SK-N-SH treated with all-trans-retinoic acid at 6 μM for 48 hours (cell line): ENCODE results near the gene TNFSF11.

Experiments
- ATAC-seq: fragments of 200-7000 bp; cut with Tn5 transposase; 3 replicates; pipeline ENCODE4 v1.9.1; 2020; ENCODE audit warnings: mild to moderate bottlenecking, moderate library complexity
- ARNTL ChIP-seq: fragments of 450-650 bp; formaldehyde crosslinking; IDR thresholded peaks from 2 replicates; pipeline ENCODE4 v1.5.0; 2020; ENCODE audit warnings: low read depth, mild to moderate bottlenecking, moderate library complexity, borderline replicate concordance
- BACH2 ChIP-seq: fragments of 250-450 bp; sonication (Bioruptor Pico); IDR thresholded peaks from 2 replicates; pipeline ENCODE4 v1.9.0; 2021; ENCODE audit warnings: mild to moderate bottlenecking, borderline replicate concordance
- CSDC2 ChIP-seq: fragments of 250-450 bp; sonication (Bioruptor Pico); IDR thresholded peaks from 2 replicates; pipeline ENCODE4 v1.5.0; 2020; ENCODE audit warnings: mild to moderate bottlenecking, moderate library complexity
- ESRRG ChIP-seq: fragments of 250-450 bp; sonication (Bioruptor Pico); IDR thresholded peaks from 2 replicates; pipeline ENCODE4 v1.6.1; 2021; ENCODE audit warnings: mild to moderate bottlenecking
- GLIS3 ChIP-seq: fragments of 250-450 bp; sonication (Bioruptor Pico); IDR thresholded peaks from 2 replicates; pipeline ENCODE4 v1.5.0; 2020; ENCODE audit warnings: mild to moderate bottlenecking, moderate library complexity
- ISL1 ChIP-seq: fragments of 250-450 bp; sonication (Bioruptor Pico); IDR thresholded peaks from 2 replicates; pipeline ENCODE4 v2.1.2; 2022; ENCODE audit warnings: mild to moderate bottlenecking, moderate library complexity
- OSR1 ChIP-seq: fragments of 250-450 bp; sonication (Bioruptor Pico); IDR thresholded peaks from 2 replicates; pipeline ENCODE4 v1.8.0; 2022; ENCODE audit warnings: moderate library complexity, mild to moderate bottlenecking, inconsistent platforms
- POU6F1 ChIP-seq: fragments of 250-450 bp; sonication (Bioruptor Pico); IDR thresholded peaks from 2 replicates; pipeline ENCODE4 v1.8.0; 2021; ENCODE audit warnings: low read depth, mild to moderate bottlenecking, moderate library complexity, borderline replicate concordance
- PPARA ChIP-seq: fragments of 250-450 bp; sonication (Bioruptor Pico); IDR thresholded peaks from 2 replicates; pipeline ENCODE4 v1.5.0; 2020; ENCODE audit warnings: mild to moderate bottlenecking, borderline replicate concordance
- RARB ChIP-seq: fragments of 250-450 bp; sonication (Bioruptor Pico); IDR thresholded peaks from 2 replicates; pipeline ENCODE4 v1.8.0; 2021; ENCODE audit warnings: mild to moderate bottlenecking, moderate library complexity
- SNAI2 ChIP-seq: fragments of 250-450 bp; sonication (Bioruptor Pico); IDR thresholded peaks from 2 replicates; pipeline ENCODE4 v1.5.0; 2020; ENCODE audit warnings: mild to moderate bottlenecking, moderate library complexity
- TCF4 ChIP-seq: fragments of 250-450 bp; sonication (Bioruptor Pico); IDR thresholded peaks from 2 replicates; pipeline ENCODE4 v1.8.0; 2021; ENCODE audit warnings: mild to moderate bottlenecking, moderate library complexity, borderline replicate concordance
- TOX ChIP-seq: fragments of 250-450 bp; sonication (Bioruptor Pico); IDR thresholded peaks from 2 replicates; pipeline ENCODE4 v1.8.0; 2021; ENCODE audit warnings: mild to moderate bottlenecking, moderate library complexity, borderline replicate concordance
- ZC3H10 ChIP-seq: fragments of 250-450 bp; sonication (Bioruptor Pico); IDR thresholded peaks from 2 replicates; pipeline ENCODE4 v1.5.1; 2021; ENCODE audit warnings: mild to moderate bottlenecking, moderate library complexity
- ZFP3 ChIP-seq: fragments of 250-450 bp; sonication (Bioruptor Pico); IDR thresholded peaks from 2 replicates; pipeline ENCODE4 v1.5.0; 2020; ENCODE audit warnings: mild to moderate bottlenecking, moderate library complexity
- ZFP30 ChIP-seq: fragments of 450-650 bp; formaldehyde crosslinking; IDR thresholded peaks from 2 replicates; pipeline ENCODE4 v1.5.0; 2022; ENCODE audit warnings: mild to moderate bottlenecking, moderate library complexity
- ZNF565 ChIP-seq: fragments of 450-650 bp; formaldehyde crosslinking; conservative IDR thresholded peaks from 2 replicates; pipeline ENCODE4 v1.5.0; 2020; ENCODE audit warnings: low read depth, mild to moderate bottlenecking, moderate library complexity
- ZNF70 ChIP-seq: fragments of 450-650 bp; formaldehyde crosslinking; IDR thresholded peaks from 2 replicates; pipeline ENCODE4 v1.5.0; 2020; ENCODE audit warnings: mild to moderate bottlenecking, moderate library complexity
- ZNF8 ChIP-seq: fragments of 450-650 bp; formaldehyde crosslinking; IDR thresholded peaks from 2 replicates; pipeline ENCODE4 v1.5.0; 2020; ENCODE audit warnings: mild to moderate bottlenecking, moderate library complexity
- TF ChIP-seq, protein P1 (sequence below): fragments of 250-450 bp; sonication (Bioruptor Pico); IDR thresholded peaks from 2 replicates; pipeline ENCODE4 v1.8.0; 2020; ENCODE audit warnings: mild to moderate bottlenecking, moderate library complexity, borderline replicate concordance
- TF ChIP-seq, protein P2 (sequence below): fragments of 250-450 bp; sonication (Bioruptor Pico); IDR thresholded peaks from 2 replicates; pipeline ENCODE4 v1.5.1; 2020; ENCODE audit warnings: low read depth, mild to moderate bottlenecking, moderate library complexity
- TF ChIP-seq, protein P3 (sequence below): fragments of 250-450 bp; sonication (Bioruptor Pico); IDR thresholded peaks from 2 replicates; pipeline ENCODE4 v1.5.1; 2021; ENCODE audit warnings: mild to moderate bottlenecking, moderate library complexity
- TF ChIP-seq, protein P4 (sequence below): fragments of 250-450 bp; sonication (Bioruptor Pico); IDR thresholded peaks from 2 replicates; pipeline ENCODE4 v1.5.0; 2020; ENCODE audit warnings: mild to moderate bottlenecking, moderate library complexity

The TNFSF11 gene

GRCh38 chr13:42532561-42533335 is 41.2 kb upstream of the TNFSF11 start:
- no peak for TF ChIP-seq TOX (CRISPR knock-in tag)
- no peak for TF ChIP-seq OSR1 (CRISPR knock-in tag)
- no peak for TF ChIP-seq ZNF565
- TF ChIP-seq RARB (CRISPR knock-in tag) = no peak
- TF ChIP-seq CSDC2 (CRISPR knock-in tag) = no peak
- TF ChIP-seq ZFP30 (CRISPR knock-in tag) = no peak
- no peak for TF ChIP-seq ZC3H10 (CRISPR knock-in tag)
- no peak for TF ChIP-seq ISL1
- TF ChIP-seq, all 23 proteins: peak for 0
- ATAC-seq = no peak

DNA sequence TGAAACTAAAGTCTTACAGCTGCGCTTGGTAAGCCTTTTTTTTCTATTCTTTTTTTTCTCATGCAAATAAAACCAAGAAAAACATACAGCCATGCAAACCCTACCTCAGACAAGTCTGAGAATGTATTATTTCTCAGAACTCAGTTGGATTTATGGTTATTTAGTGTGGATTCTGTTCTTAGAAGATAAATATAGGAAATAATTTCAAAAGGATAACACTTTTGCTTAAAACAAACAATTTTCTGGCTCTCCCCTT is 40.7 kb upstream of the TNFSF11 start:
- no peak for TF ChIP-seq OSR1 (CRISPR knock-in tag)
- no peak for TF ChIP-seq ZFP3 (CRISPR knock-in tag)
- no peak for TF ChIP-seq ZNF565
- TF ChIP-seq ZNF8 (CRISPR knock-in tag) = no peak
- TF ChIP-seq SNAI2 (CRISPR knock-in tag) = no peak
- no peak for TF ChIP-seq ESRRG (CRISPR knock-in tag)
- no peak for TF ChIP-seq ZFP30 (CRISPR knock-in tag)
- TF ChIP-seq, protein P1, sequence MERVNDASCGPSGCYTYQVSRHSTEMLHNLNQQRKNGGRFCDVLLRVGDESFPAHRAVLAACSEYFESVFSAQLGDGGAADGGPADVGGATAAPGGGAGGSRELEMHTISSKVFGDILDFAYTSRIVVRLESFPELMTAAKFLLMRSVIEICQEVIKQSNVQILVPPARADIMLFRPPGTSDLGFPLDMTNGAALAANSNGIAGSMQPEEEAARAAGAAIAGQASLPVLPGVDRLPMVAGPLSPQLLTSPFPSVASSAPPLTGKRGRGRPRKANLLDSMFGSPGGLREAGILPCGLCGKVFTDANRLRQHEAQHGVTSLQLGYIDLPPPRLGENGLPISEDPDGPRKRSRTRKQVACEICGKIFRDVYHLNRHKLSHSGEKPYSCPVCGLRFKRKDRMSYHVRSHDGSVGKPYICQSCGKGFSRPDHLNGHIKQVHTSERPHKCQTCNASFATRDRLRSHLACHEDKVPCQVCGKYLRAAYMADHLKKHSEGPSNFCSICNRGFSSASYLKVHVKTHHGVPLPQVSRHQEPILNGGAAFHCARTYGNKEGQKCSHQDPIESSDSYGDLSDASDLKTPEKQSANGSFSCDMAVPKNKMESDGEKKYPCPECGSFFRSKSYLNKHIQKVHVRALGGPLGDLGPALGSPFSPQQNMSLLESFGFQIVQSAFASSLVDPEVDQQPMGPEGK (CRISPR knock-in tag) = no peak
- TF ChIP-seq, protein P2, sequence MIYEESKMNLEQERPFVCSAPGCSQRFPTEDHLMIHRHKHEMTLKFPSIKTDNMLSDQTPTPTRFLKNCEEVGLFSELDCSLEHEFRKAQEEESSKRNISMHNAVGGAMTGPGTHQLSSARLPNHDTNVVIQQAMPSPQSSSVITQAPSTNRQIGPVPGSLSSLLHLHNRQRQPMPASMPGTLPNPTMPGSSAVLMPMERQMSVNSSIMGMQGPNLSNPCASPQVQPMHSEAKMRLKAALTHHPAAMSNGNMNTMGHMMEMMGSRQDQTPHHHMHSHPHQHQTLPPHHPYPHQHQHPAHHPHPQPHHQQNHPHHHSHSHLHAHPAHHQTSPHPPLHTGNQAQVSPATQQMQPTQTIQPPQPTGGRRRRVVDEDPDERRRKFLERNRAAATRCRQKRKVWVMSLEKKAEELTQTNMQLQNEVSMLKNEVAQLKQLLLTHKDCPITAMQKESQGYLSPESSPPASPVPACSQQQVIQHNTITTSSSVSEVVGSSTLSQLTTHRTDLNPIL (CRISPR knock-in tag) = no peak
- TF ChIP-seq ARNTL (CRISPR knock-in tag) = no peak
- TF ChIP-seq POU6F1 (CRISPR knock-in tag) = no peak
- TF ChIP-seq GLIS3 (CRISPR knock-in tag) = no peak
- no peak for TF ChIP-seq ZC3H10 (CRISPR knock-in tag)
- TF ChIP-seq, all 23 proteins: peak for 0
- no peak for ATAC-seq

GRCh38 chr13:42534785-42535184 is 39.2 kb upstream of the TNFSF11 start:
- ATAC-seq = no peak
- no peak for TF ChIP-seq TOX (CRISPR knock-in tag)
- TF ChIP-seq TCF4 (CRISPR knock-in tag) = no peak
- TF ChIP-seq OSR1 (CRISPR knock-in tag) = no peak
- no peak for TF ChIP-seq CSDC2 (CRISPR knock-in tag)
- no peak for TF ChIP-seq POU6F1 (CRISPR knock-in tag)
- TF ChIP-seq ZNF70 (CRISPR knock-in tag) = no peak
- TF ChIP-seq ZC3H10 (CRISPR knock-in tag) = no peak
- TF ChIP-seq, protein P3, sequence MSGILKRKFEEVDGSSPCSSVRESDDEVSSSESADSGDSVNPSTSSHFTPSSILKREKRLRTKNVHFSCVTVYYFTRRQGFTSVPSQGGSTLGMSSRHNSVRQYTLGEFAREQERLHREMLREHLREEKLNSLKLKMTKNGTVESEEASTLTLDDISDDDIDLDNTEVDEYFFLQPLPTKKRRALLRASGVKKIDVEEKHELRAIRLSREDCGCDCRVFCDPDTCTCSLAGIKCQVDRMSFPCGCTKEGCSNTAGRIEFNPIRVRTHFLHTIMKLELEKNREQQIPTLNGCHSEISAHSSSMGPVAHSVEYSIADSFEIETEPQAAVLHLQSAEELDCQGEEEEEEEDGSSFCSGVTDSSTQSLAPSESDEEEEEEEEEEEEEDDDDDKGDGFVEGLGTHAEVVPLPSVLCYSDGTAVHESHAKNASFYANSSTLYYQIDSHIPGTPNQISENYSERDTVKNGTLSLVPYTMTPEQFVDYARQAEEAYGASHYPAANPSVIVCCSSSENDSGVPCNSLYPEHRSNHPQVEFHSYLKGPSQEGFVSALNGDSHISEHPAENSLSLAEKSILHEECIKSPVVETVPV (CRISPR knock-in tag) = no peak
- TF ChIP-seq ZFP3 (CRISPR knock-in tag) = no peak
- no peak for TF ChIP-seq ISL1
- TF ChIP-seq BACH2 (CRISPR knock-in tag) = no peak
- no peak for TF ChIP-seq ZNF8 (CRISPR knock-in tag)
- TF ChIP-seq ZNF565 = no peak
- no peak for TF ChIP-seq SNAI2 (CRISPR knock-in tag)
- TF ChIP-seq PPARA (CRISPR knock-in tag) = no peak
- TF ChIP-seq, protein P1 (CRISPR knock-in tag) = no peak
- TF ChIP-seq ARNTL (CRISPR knock-in tag) = no peak
- TF ChIP-seq RARB (CRISPR knock-in tag) = no peak
- TF ChIP-seq, protein P4, sequence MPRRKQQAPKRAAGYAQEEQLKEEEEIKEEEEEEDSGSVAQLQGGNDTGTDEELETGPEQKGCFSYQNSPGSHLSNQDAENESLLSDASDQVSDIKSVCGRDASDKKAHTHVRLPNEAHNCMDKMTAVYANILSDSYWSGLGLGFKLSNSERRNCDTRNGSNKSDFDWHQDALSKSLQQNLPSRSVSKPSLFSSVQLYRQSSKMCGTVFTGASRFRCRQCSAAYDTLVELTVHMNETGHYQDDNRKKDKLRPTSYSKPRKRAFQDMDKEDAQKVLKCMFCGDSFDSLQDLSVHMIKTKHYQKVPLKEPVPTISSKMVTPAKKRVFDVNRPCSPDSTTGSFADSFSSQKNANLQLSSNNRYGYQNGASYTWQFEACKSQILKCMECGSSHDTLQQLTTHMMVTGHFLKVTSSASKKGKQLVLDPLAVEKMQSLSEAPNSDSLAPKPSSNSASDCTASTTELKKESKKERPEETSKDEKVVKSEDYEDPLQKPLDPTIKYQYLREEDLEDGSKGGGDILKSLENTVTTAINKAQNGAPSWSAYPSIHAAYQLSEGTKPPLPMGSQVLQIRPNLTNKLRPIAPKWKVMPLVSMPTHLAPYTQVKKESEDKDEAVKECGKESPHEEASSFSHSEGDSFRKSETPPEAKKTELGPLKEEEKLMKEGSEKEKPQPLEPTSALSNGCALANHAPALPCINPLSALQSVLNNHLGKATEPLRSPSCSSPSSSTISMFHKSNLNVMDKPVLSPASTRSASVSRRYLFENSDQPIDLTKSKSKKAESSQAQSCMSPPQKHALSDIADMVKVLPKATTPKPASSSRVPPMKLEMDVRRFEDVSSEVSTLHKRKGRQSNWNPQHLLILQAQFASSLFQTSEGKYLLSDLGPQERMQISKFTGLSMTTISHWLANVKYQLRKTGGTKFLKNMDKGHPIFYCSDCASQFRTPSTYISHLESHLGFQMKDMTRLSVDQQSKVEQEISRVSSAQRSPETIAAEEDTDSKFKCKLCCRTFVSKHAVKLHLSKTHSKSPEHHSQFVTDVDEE (CRISPR knock-in tag) = no peak
- TF ChIP-seq ESRRG (CRISPR knock-in tag) = no peak
- TF ChIP-seq, all 23 proteins: peak for 0
